ENCODE data around the gene PTPRD. TPM values are rescaled to one million over a fixed set of nuclear protein-coding genes. Genes with fewer than 3 reads are reported as not detected.
A peak's percentile ranks its signal among the peaks of the same experiment; 100 is the strongest.

PTPRD gene
- total and polyA plus RNA-seq, 2 of the 4 experiments (the other 2 are of a cell fraction) = 0.07 to 0.18 TPM

DNA sequence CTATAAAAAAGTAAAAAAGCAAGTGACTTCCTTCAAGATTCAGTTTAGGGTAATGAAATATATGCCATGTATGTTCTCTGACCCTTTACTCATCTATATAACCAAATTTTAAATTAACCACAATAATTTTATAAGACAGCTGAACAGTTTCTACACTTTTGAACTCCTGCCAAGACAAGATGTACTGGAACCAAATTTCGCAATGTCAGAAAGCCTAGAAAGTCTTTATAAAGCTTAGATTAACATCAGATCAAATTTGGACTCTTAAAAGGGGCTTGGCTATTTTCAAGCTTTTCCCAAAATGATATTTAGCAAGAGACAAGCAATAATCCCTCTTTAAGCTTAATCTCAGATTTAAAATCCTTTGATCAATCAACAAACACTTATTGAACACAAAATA, 362.6 kb downstream of the PTPRD start:
- H3K4me1 ChIP-seq (ENCODE audit: control insufficient read depth, insufficient read depth, low read length) = no peaks in the 10 kb centered on the region
- H3K9me1 ChIP-seq (ENCODE audit: insufficient read depth, low read length) = no peaks in the 10 kb centered on the region
- H4K91ac ChIP-seq (ENCODE audit: insufficient read depth, low read depth, low read length) = no peak overlapping the region
- no peak overlapping the region for H3K4me3 ChIP-seq (ENCODE audit: insufficient read depth, low read depth, low read length)
- H2AK5ac ChIP-seq (ENCODE audit: low read depth, low read length) = no peak overlapping the region
- no peak overlapping the region for H3K56ac ChIP-seq (ENCODE audit: extremely low read depth, insufficient read depth, low read length)
- no peak overlapping the region for H3K9ac ChIP-seq (ENCODE audit: low read depth, low read length)
- intact Hi-C loops (cut with micrococcal nuclease) = no loop called here
- no peak overlapping the region for H2BK15ac ChIP-seq (ENCODE audit: low read depth, low read length)
- DNase-seq (no peak), ATAC-seq (ENCODE audit: low read depth) (no peak)
- WGBS, 2 experiments (ENCODE audit: extremely low coverage in 2 of 2, insufficient read length in 1 of 2) = no CpG with 5 or more reads among the region's 1 CpG
- no peak overlapping the region for H3K18ac ChIP-seq (ENCODE audit: low read depth, low read length)
- no peaks in the 10 kb centered on the region for H3K27me3 ChIP-seq (ENCODE audit: control insufficient read depth, insufficient read depth, low read length)
- H2BK5ac ChIP-seq (ENCODE audit: low read depth, low read length, poor library complexity, severe bottlenecking) = no peak overlapping the region
- in situ Hi-C loops (cut with MboI; ENCODE audit: low sequenced_read_pairs) = no loop called here
- no peaks in the 10 kb centered on the region for H3K9me3 ChIP-seq (ENCODE audit: control insufficient read depth, insufficient read depth, low read length)
- TF ChIP-seq MAFK (IDR thresholded peaks at IDR 0.05; ENCODE audit: low read depth, low read length) (no peak), CEBPB (IDR thresholded peaks at IDR 0.05; ENCODE audit: low read depth, low read length) (peak; percentile 63)
- H2AK9ac ChIP-seq (replicated peaks; ENCODE audit: low read depth, low read length, poor library complexity) = no peak overlapping the region
- ChIA-PET POLR2A (ENCODE audit: unreplicated experiment) (no interaction called here), CTCF (interaction anchor here (0.6 kb wide), 1 partner anchor 117 kb away, joined by 3 read pairs; no protein-coding TSS in a partner anchor)
- H3K4me2 ChIP-seq (ENCODE audit: low read depth, low read length) = no peak overlapping the region
- no peaks in the 10 kb centered on the region for H3K36me3 ChIP-seq (ENCODE audit: control insufficient read depth, insufficient read depth, low read length)
- H4K5ac ChIP-seq (ENCODE audit: low read depth, low read length) = no peak overlapping the region
- dilution Hi-C loops (cut with HindIII; ENCODE audit: low sequenced_read_pairs, unreplicated experiment) = no loop called here
- H3K27ac ChIP-seq (ENCODE audit: insufficient read depth, low read length) = no peak overlapping the region
- no peak overlapping the region for H3K4ac ChIP-seq (ENCODE audit: low read depth, low read length)
- H2AFZ ChIP-seq (replicated peaks; ENCODE audit: low read length, poor library complexity) = no peak overlapping the region
- no peaks in the 10 kb centered on the region for H4K20me1 ChIP-seq (ENCODE audit: insufficient read depth, low read length)
- H2BK120ac ChIP-seq (ENCODE audit: low read depth, low read length) = no peak overlapping the region
- H3K79me1 ChIP-seq (ENCODE audit: low read depth in 1 of 2, low read length in 2 of 2) = no peaks in the 10 kb centered on the region
- no peak overlapping the region for H4K8ac ChIP-seq (ENCODE audit: low read depth in 2 of 2, low read length in 2 of 2)
- H3K23ac ChIP-seq (ENCODE audit: low read depth, low read length) = no peak overlapping the region
- no peak overlapping the region for H3K14ac ChIP-seq (replicated peaks; ENCODE audit: low read depth, low read length)
- no peak overlapping the region for H2BK20ac ChIP-seq (ENCODE audit: low read depth, low read length)
- BruUV-seq (replicated peaks) = no TSS peak
